ENCODE results near the gene SBNO2. TPM values are rescaled to one million over a fixed set of nuclear protein-coding genes. Genes with fewer than 3 reads are reported as not detected.

SBNO2 gene
- total RNA-seq, 1 experiment from 2014 or later, result 123 TPM

DNA sequence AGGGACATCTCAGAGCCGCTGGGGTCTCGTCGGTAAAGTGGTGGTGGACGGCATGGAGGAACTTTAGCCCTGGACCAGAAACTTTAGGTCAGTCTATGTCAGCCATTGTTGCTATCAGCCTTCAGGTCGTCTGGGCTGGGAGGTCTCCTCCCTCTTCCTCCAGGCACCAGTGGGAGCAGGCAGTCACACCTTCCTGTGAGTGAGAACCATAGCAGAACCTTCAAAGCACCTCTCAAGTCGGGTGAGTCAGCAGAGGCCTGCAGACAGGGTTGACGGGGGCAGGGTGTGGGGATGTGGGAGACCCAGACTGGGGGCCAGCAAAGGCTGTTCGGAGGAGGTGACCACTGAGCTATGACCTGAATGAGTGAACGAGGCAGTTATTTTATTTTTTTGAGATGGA, 15.4 kb upstream of the SBNO2 start:
- CTCF ChIA-PET, result interaction anchor here (0.7 to 0.9 kb wide), 2 partner anchors 112 to 132 kb away, joined by 3 read pairs; no protein-coding TSS in a partner anchor
- H3K27ac Mint-ChIP-seq (ENCODE audit: low read depth, unreplicated experiment), result no peak overlapping the region

DNA sequence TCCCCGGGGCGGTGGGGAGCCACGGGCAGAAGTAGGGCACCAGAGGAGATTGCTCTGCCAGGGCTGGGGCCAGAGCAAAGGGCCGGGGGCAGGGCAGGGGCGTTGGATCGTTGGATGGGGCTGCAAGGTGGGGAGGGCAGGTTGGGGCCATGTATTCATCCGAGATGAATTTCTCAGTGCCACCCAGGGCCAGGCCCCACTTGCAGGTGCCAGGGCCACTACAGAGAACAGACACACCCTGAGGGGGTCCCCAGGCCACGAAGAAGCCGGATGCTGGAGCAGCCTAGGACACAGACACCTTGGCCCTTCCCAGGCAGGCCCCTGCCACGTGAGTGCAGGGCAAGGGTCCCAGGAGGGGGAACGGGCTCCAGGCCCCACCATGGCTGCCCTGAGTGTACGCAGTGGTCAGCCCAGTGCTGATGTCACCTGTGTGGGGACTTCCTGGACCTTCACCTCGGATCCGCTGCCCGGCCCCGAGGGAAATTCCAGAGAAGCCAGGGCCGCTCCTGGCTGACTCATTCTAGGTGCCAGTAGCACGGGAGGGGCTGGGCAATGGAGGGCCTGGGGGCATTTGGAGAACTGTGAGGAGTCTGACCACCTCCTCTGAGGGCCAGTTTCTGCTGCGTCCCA, 9.6 kb upstream of the SBNO2 start:
- Mint-ChIP-seq H3K4me3 (ENCODE audit: unreplicated experiment) (no peak overlapping the region), H3K4me1 (ENCODE audit: insufficient read depth, unreplicated experiment) (peaks cover 34% of the 10 kb centered on the region), H3K9me3 (ENCODE audit: unreplicated experiment) (no peaks in the 10 kb centered on the region), H3K27me3 (ENCODE audit: insufficient read depth, unreplicated experiment) (no peaks in the 10 kb centered on the region), H3K36me3 (ENCODE audit: insufficient read depth, unreplicated experiment) (peaks cover 6% of the 10 kb centered on the region), H3K27ac (ENCODE audit: low read depth, unreplicated experiment) (peak overlapping the region; percentile 51)
- POLR2A ChIA-PET, result interaction anchor here (0.7 to 2.1 kb wide), 4 partner anchors 10 to 244 kb away, joined by 3 to 8 read pairs (median 6); partner anchors contain the start of gene SBNO2
- no TSS peak for BruUV-seq (replicated peaks)
- CTCF ChIA-PET, result no interaction called here
- intact Hi-C loops (cut with micrococcal nuclease), result loop anchor here (5.0 kb wide), 1 partner anchor 81 kb away; the partner anchor contains the start of gene GPX4
- peak; percentile 90 for DNase-seq (ENCODE audit: unreplicated experiment)
- TF ChIP-seq, protein P1, sequence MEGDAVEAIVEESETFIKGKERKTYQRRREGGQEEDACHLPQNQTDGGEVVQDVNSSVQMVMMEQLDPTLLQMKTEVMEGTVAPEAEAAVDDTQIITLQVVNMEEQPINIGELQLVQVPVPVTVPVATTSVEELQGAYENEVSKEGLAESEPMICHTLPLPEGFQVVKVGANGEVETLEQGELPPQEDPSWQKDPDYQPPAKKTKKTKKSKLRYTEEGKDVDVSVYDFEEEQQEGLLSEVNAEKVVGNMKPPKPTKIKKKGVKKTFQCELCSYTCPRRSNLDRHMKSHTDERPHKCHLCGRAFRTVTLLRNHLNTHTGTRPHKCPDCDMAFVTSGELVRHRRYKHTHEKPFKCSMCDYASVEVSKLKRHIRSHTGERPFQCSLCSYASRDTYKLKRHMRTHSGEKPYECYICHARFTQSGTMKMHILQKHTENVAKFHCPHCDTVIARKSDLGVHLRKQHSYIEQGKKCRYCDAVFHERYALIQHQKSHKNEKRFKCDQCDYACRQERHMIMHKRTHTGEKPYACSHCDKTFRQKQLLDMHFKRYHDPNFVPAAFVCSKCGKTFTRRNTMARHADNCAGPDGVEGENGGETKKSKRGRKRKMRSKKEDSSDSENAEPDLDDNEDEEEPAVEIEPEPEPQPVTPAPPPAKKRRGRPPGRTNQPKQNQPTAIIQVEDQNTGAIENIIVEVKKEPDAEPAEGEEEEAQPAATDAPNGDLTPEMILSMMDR (IDR thresholded peaks at IDR 0.05; ENCODE audit: unreplicated experiment), result no peak

More for the DNA sequence above, 15.4 kb upstream of the SBNO2 start:
- Mint-ChIP-seq H3K4me3 (ENCODE audit: unreplicated experiment) (no peak overlapping the region), H3K4me1 (ENCODE audit: insufficient read depth, unreplicated experiment) (no peaks in the 10 kb centered on the region), H3K36me3 (ENCODE audit: insufficient read depth, unreplicated experiment) (no peaks in the 10 kb centered on the region), H3K27me3 (ENCODE audit: insufficient read depth, unreplicated experiment) (no peaks in the 10 kb centered on the region), H3K9me3 (ENCODE audit: unreplicated experiment) (no peaks in the 10 kb centered on the region)
- TF ChIP-seq, protein P1 (IDR thresholded peaks at IDR 0.05; ENCODE audit: unreplicated experiment), result no peak
- no TSS peak for BruUV-seq (replicated peaks)
- intact Hi-C loops (cut with micrococcal nuclease), result no loop called here
- no peak for DNase-seq (ENCODE audit: unreplicated experiment)
- POLR2A ChIA-PET, result interaction anchor here (0.6 kb wide), 1 partner anchor 188 kb away, joined by 3 read pairs; no protein-coding TSS in a partner anchor

DNA sequence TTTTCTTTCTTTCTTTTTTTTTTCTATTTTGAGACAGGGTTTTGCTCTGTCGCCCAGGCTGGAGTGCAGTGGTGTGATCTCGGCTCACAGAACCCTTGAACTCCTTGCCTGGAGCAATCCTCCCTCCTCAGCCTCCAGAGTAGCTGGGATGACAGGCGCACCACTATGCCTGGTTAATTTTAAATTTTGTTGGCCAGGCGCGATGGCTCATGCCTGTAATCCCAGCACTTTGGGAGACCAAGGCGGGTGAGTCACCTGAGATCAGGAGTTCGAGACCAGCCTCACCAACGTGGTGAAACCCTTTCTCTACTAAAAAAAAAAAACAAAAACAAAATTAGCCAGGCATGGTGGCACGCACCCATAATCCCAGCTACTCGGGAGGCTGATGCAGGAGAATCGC, 8.7 kb upstream of the SBNO2 start:
- ChIA-PET CTCF (no interaction called here), POLR2A (interaction anchor here (0.6 to 2.1 kb wide), 6 partner anchors 9 to 551 kb away, joined by 3 to 8 read pairs (median 4); partner anchors contain the start of genes ARHGAP45 and SBNO2)
- intact Hi-C loops (cut with micrococcal nuclease), result loop anchor here (5.0 kb wide), 1 partner anchor 80 kb away; the partner anchor contains the start of gene GPX4

DNA sequence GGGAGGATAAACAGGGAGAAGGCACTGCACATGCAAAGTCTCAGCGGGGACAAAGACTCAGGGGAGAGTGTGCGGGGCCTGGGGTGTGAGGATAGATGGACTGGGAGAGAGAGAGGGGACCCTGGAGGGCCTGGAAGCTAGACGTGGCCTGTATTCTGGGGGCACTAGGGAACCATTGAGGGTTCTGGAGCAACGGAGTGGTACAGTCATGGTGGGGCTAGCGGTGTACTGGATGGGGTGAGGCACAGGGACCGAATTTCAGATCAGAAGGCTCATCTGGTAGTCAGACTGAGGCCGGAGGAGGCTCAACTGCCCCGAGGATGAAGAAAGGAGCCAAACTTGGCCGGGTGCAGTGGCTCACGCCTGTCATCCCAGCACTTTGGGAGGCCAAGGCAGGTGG, 8.0 kb upstream of the SBNO2 start:
- no peak for DNase-seq (ENCODE audit: unreplicated experiment)
- H3K27ac Mint-ChIP-seq (ENCODE audit: low read depth, unreplicated experiment), result peak overlapping the region; percentile 79
- H3K36me3 Mint-ChIP-seq (ENCODE audit: insufficient read depth, unreplicated experiment), result peaks cover 6% of the 10 kb centered on the region
- intact Hi-C loops (cut with micrococcal nuclease), result loop anchor here (5.0 kb wide), 1 partner anchor 80 kb away; the partner anchor contains the start of gene GPX4
- ChIA-PET POLR2A (interaction anchor here (0.6 to 1.5 kb wide), 4 partner anchors 12 to 291 kb away, joined by 3 to 8 read pairs (median 5); partner anchors contain the start of gene ARHGAP45), CTCF (interaction anchor here (0.7 kb wide), 1 partner anchor 234 kb away, joined by 3 read pairs; no protein-coding TSS in a partner anchor)
- no peak overlapping the region for H3K4me3 Mint-ChIP-seq (ENCODE audit: unreplicated experiment)
- no peaks in the 10 kb centered on the region for H3K9me3 Mint-ChIP-seq (ENCODE audit: unreplicated experiment)
- no peaks in the 10 kb centered on the region for H3K27me3 Mint-ChIP-seq (ENCODE audit: insufficient read depth, unreplicated experiment)
- peaks cover 43% of the 10 kb centered on the region for H3K4me1 Mint-ChIP-seq (ENCODE audit: insufficient read depth, unreplicated experiment)
- TF ChIP-seq, protein P1 (IDR thresholded peaks at IDR 0.05; ENCODE audit: unreplicated experiment), result no peak
- BruUV-seq (replicated peaks), result no TSS peak

More for the DNA sequence above, 8.7 kb upstream of the SBNO2 start:
- DNase-seq (ENCODE audit: unreplicated experiment), result no peak
- peak overlapping the region; percentile 51 for H3K27ac Mint-ChIP-seq (ENCODE audit: low read depth, unreplicated experiment)
- H3K27me3 Mint-ChIP-seq (ENCODE audit: insufficient read depth, unreplicated experiment), result no peaks in the 10 kb centered on the region
- TF ChIP-seq, protein P1 (IDR thresholded peaks at IDR 0.05; ENCODE audit: unreplicated experiment), result no peak
- peaks cover 36% of the 10 kb centered on the region for H3K4me1 Mint-ChIP-seq (ENCODE audit: insufficient read depth, unreplicated experiment)
- no TSS peak for BruUV-seq (replicated peaks)
- peaks cover 6% of the 10 kb centered on the region for H3K36me3 Mint-ChIP-seq (ENCODE audit: insufficient read depth, unreplicated experiment)
- H3K4me3 Mint-ChIP-seq (ENCODE audit: unreplicated experiment), result no peak overlapping the region
- no peaks in the 10 kb centered on the region for H3K9me3 Mint-ChIP-seq (ENCODE audit: unreplicated experiment)

Measured in MCF 10A (cell line).